Panc1 (cell line): ENCODE results near the gene ROBO1. TPM values are rescaled to one million over a fixed set of nuclear protein-coding genes. Genes with fewer than 3 reads are reported as not detected.

Experiments used
- ATAC-seq: fragments of 200-7000 bp; cut with Tn5 transposase; 2 replicates; pipeline ENCODE4 v1.9.1; 2020; ENCODE audit warnings: mild to moderate bottlenecking, moderate library complexity
- BruUV-seq: library from RNA; stranded (reverse); fragments of 400-500 nt; replicated peaks from 2 replicates; lab custom pipeline; 2021; lab: Mats Ljungman, UMichigan
- CTCF ChIA-PET: fragments of 300-600 bp; sonication (Branson Sonifier 250); formaldehyde crosslinking; loops from one replicate; lab custom pipeline; 2022; ENCODE audit warnings: antibody characterized with exemption; lab: Charles Lee
- POLR2A ChIA-PET: fragments of 300-600 bp; sonication (Branson Sonifier 250); formaldehyde crosslinking; loops from one replicate; lab custom pipeline; 2022; ENCODE audit warnings: antibody characterized with exemption; lab: Charles Lee
- DNase-seq: peaks from one replicate; pipeline ENCODE4 v3.0.0-alpha.2; 2010; ENCODE audit warnings: low read depth, low spot score
- H3K27ac ChIP-seq: 2 replicates; pipeline ENCODE4 v1.5.1; 2011; ENCODE audit warnings: mild to moderate bottlenecking, low read length, inconsistent platforms
- H3K27me3 ChIP-seq: fragments of 200-500 bp; sonication (Bioruptor generic); 2 replicates; pipeline ENCODE4 v1.6.0; 2014; ENCODE audit warnings: low read length, inconsistent platforms; ENCODE audit not compliant: control insufficient read depth, insufficient read depth
- H3K36me3 ChIP-seq: fragments of 200-500 bp; sonication (Bioruptor generic); 2 replicates; pipeline ENCODE4 v1.5.1; 2014; ENCODE audit warnings: inconsistent platforms, mild to moderate bottlenecking, low read length, moderate library complexity; ENCODE audit not compliant: control insufficient read depth, insufficient read depth
- H3K4me1 ChIP-seq: 2 replicates; pipeline ENCODE4 v1.5.1; 2011; ENCODE audit warnings: inconsistent platforms, mild to moderate bottlenecking, low read length, moderate library complexity; ENCODE audit not compliant: control insufficient read depth, insufficient read depth
- H3K4me3 ChIP-seq, 2 experiments: 2 replicates each; pipeline ENCODE4 v1.5.1; 2011 to 2012; ENCODE audit warnings: low read depth in 2 of 2, low read length in 2 of 2, mild to moderate bottlenecking in 2 of 2, inconsistent platforms in 1 of 2, moderate library complexity in 1 of 2
- H3K9me3 ChIP-seq: fragments of 200-500 bp; sonication (Bioruptor generic); 2 replicates; pipeline ENCODE4 v1.5.1; 2014; ENCODE audit warnings: low read depth, mild to moderate bottlenecking, inconsistent platforms, low read length, moderate library complexity; ENCODE audit not compliant: control insufficient read depth, insufficient read depth
- CTCF ChIP-seq: fragments of 450-650 bp; IDR thresholded peaks from 2 replicates; pipeline ENCODE4 v1.5.1; 2017; ENCODE audit warnings: mild to moderate bottlenecking
- POLR2AphosphoS5 ChIP-seq: IDR thresholded peaks from 2 replicates; pipeline ENCODE4 v1.6.1; 2012; ENCODE audit warnings: mild to moderate bottlenecking, low read depth, low read length, moderate library complexity
- REST ChIP-seq, 2 experiments: IDR thresholded peaks; 2 replicates each; pipeline ENCODE4 v1.6.1; 2011 to 2012; ENCODE audit warnings: low read depth in 2 of 2, control low read depth in 1 of 2, low read length in 1 of 2, mild to moderate bottlenecking in 1 of 2, moderate library complexity in 1 of 2; ENCODE audit not compliant: insufficient read depth in 1 of 2
- SIN3A ChIP-seq: IDR thresholded peaks from 2 replicates; pipeline ENCODE4 v1.6.1; 2012; ENCODE audit warnings: low read depth, mild to moderate bottlenecking, low read length, moderate library complexity, borderline replicate concordance; ENCODE audit not compliant: insufficient read depth
- TCF7L2 ChIP-seq: IDR thresholded peaks from 2 replicates; pipeline ENCODE4 v1.6.1; 2011; ENCODE audit warnings: mild to moderate bottlenecking, low read depth, low read length, inconsistent platforms
- in situ Hi-C: cut with HindIII; loops from 2 replicates; pipeline ENCODE4 v1.10.0; 2016; ENCODE audit warnings: low sequenced_read_pairs, low pct_unique_long_range_greater_than_20kb
- intact Hi-C: fragments of 100-400 bp; cut with micrococcal nuclease; formaldehyde crosslinking; loops from one replicate; pipeline ENCODE4 v1.10.0; 2022; ENCODE audit not compliant: unreplicated experiment
- total RNA-seq: library from RNA; stranded (reverse); gene quantifications from one replicate; pipeline ENCODE4 v1.2.1, GENCODE V29; 2021; ENCODE audit not compliant: unreplicated experiment

The ROBO1 gene
- total RNA-seq, 1 experiment from 2014 or later, result 61.6 TPM

- POLR2A ChIA-PET, result no interaction called here
- TF ChIP-seq TCF7L2 (no peak), SIN3A (no peak), REST (IDR thresholded peaks at IDR 0.05; ENCODE audit: insufficient read depth in 1 of 2, low read depth in 2 of 2, low read length in 1 of 2) (no peak), POLR2AphosphoS5 (no peak), CTCF (no peak)
- no peaks in the 10 kb centered on the region for H3K27me3 ChIP-seq
- H3K4me1 ChIP-seq, result no peaks in the 10 kb centered on the region; the same call in 1 of the 2 replicates
- DNase-seq, result no peak
- BruUV-seq, result no TSS peak
- in situ Hi-C loops (no loop called here), intact Hi-C loops (no loop called here)
- H3K36me3 ChIP-seq, result no peaks in the 10 kb centered on the region
- no peak overlapping the region for H3K27ac ChIP-seq
- ATAC-seq, result no peak
- CTCF ChIA-PET, result no interaction called here
- H3K9me3 ChIP-seq, result no peaks in the 10 kb centered on the region
- no peak overlapping the region for H3K4me3 ChIP-seq
Observed at GRCh38 chr3:78761126-78761525, 1006.7 kb downstream of the ROBO1 start.

GRCh38 chr3:78757731-78758130 is 1010.1 kb downstream of the ROBO1 start:
- Histone ChIP-seq H3K27ac (no peak overlapping the region), H3K4me1 (peaks cover 10% of the 10 kb centered on the region; the same call in 1 of the 2 replicates), H3K9me3 (no peaks in the 10 kb centered on the region), H3K27me3 (no peaks in the 10 kb centered on the region), H3K4me3 (no peak overlapping the region), H3K36me3 (no peaks in the 10 kb centered on the region)
- TF ChIP-seq TCF7L2 (no peak), REST (IDR thresholded peaks at IDR 0.05; ENCODE audit: insufficient read depth in 1 of 2, low read depth in 2 of 2, low read length in 1 of 2) (no peak), POLR2AphosphoS5 (no peak), CTCF (no peak), SIN3A (no peak)
- DNase-seq, result no peak
- ChIA-PET CTCF (no interaction called here), POLR2A (no interaction called here)
- BruUV-seq, result no TSS peak
- in situ Hi-C loops, result no loop called here
- intact Hi-C loops, result no loop called here
- ATAC-seq, result no peak
